Stimulated activated CD4-positive, alpha-beta T cell treated with anti-CD3 and anti-CD28 coated beads, Interleukin-15, amount 100 ng/mL, for 1 hour (primary cell): Measurements from ENCODE around the gene RIN3.

Experiments
- DNase-seq, 2 donors: peaks; one replicate each; pipeline ENCODE4 v3.0.0-alpha.2; 2020; ENCODE audit warnings: low read depth in 1 of 2, low spot score in 1 of 2

Gene RIN3

GRCh38 chr14:92553438-92553837 is 39.9 kb downstream of the RIN3 start:
- no peak for DNase-seq

- no peak for DNase-seq
Measured at GRCh38 chr14:92555465-92556111, 42.0 kb downstream of the RIN3 start.

GRCh38 chr14:92556255-92556741 is 42.7 kb downstream of the RIN3 start:
- no peak for DNase-seq

- DNase-seq = no peak
Measured at GRCh38 chr14:92556863-92557543, 43.4 kb downstream of the RIN3 start.

DNA sequence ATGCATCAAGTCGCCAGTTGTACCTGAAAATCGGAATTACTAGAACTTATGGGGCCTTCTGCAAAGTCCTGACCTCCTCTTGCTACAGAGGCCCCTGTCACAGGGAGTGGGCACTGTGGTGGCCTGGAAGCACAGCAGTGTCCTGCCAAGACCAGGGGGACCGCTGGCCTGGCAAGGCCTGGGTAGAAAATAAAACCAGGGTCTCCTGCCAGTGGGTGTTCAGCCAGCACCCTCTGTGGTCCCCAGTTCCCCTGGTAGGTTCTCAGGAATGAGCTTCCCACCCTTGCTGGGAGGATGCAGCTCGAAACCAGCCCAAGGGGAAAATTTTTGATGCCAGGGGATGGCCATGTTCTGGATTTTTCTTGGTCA is 43.9 kb downstream of the RIN3 start:
- DNase-seq = no peak

- DNase-seq = no peak
Measured at GRCh38 chr14:92558319-92558718, 44.7 kb downstream of the RIN3 start.

- no peak for DNase-seq
Measured at GRCh38 chr14:92559486-92559885, 45.9 kb downstream of the RIN3 start.

GRCh38 chr14:92560106-92560865 is 46.7 kb downstream of the RIN3 start:
- no peak for DNase-seq

DNA sequence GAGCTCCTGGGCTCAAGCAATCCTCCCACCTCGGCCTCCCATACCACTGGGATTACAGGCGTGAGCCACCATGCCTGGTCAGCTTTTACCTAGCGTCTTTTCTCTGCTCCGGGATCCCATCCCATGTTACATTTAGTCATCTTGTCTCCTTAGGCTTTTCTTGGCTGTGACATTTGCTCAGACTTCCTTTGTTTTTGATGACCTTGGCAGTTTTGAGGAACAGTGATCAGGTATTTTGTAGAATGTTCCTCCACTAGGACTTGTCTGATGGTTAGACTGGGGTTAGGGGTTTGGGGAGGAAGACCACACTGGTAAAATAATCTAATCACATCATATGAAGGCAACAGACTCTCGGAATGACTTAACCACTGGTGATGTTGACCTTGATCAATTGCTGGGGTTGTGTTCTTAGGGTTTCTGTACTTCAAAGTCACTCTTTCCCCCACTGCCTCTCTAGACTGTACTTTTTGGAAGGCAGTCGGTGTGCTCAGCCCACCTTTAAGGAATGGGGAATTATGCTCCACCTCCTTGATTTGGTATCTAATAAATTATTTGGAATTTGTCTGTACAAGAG is 48.4 kb downstream of the RIN3 start:
- DNase-seq = no peak

GRCh38 chr14:92563359-92563758 is 49.8 kb downstream of the RIN3 start:
- no peak for DNase-seq

- no peak for DNase-seq
Measured at GRCh38 chr14:92563765-92564285, 50.2 kb downstream of the RIN3 start.

DNA sequence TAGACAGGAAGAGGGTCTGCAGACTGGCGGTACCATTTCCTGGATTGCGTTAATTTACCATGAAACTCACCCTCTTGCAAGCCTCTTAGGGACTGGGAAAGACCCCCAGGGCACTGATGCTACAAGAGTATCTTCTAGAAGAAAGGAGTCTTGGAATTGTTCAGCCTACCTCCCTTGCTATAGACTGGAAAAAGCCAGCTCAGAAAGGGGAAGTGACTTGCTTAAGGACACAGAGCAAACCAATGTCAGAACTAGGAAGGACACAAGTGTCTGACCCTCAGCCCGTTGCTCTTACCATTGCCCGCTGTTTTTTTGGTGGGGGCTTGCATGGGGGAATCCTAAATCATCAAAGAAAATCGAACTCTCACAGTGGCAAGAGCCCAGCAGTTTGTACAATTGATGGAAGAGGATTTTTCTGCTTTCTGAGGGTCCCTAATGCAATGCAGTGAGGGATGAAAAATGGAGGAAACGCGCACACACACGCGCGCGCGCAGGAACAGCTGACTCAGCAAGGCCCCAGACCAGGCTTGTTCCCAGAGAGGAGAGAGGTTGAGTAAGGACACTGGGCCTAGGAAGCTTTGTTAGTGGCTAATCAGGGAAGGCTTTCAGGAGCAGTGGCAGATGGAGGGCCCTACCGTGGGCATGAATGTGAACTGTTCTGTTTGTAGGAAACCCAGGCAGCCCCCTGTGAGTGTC is 50.9 kb downstream of the RIN3 start:
- DNase-seq = no peak

GRCh38 chr14:92565040-92565717 is 51.6 kb downstream of the RIN3 start:
- DNase-seq = no peak

GRCh38 chr14:92565718-92566115 is 52.1 kb downstream of the RIN3 start:
- DNase-seq = no peak

DNA sequence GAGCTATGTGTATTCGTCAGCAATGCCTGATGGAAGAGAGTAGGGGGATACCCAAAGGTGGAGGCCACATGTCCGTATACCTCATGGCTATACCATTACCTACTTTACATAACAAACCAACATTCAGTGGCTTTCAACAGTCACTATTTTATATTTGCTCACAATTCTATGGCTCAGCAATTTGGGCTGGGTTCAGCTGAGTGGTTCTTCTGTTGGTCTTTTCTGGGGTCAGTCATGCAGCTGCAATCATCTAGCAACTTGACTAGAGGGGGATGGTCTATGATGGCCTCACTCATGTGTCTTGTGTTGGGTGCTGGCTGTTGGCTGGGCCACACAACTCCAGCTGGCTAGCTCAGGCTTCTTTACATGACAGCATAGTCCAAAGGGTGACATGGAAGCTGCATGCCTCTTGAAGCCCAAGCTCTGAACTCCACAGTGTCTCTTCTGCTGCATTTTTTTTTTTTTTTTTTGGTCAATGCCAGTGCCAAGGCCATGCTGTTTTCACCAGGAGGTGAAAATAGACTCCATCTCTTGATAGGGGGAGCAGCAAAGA is 53.7 kb downstream of the RIN3 start:
- no peak for DNase-seq

DNA sequence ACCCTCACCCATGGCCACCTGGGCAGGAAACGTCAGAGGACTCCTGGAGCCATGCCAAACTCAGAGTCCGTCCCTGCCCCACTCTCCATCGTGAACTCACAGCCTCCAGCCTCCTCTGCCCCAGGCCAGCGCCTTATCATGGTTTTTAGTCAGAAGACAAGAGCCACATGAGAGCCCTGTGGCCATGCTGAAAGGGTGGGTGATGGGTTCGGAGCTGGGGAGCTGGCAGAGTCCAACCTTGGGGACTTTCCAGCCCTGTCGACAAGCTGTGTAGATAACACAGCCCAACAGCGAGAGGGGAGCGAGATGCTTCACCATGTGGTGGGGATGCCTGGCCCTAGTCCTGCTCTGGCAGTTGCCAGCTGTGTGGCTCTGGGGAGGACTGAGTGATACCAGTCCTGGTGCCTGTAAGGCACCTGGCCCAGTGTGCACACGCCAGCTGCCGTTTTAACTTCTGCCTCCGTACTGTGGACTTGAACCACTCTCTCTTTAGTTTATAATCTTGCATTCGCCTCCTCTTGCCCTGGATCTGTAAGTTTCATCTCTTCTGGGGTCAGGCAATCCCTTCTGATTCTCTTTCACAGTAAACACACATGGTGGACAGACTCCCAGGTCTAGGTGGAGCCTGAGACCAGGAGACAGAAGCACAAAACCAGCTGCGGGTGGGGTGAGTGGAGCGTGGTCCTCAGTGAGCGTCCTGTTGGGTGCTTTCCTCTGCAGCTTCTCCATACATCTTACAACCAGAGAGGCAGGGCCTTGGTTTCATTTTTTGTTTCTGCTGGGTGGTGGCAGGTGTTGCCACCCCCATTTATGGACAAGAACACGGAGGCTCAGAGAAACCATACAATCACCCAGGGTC is 55.3 kb downstream of the RIN3 start:
- DNase-seq = no peak

GRCh38 chr14:92570674-92571262 is 57.2 kb downstream of the RIN3 start:
- DNase-seq = no peak

DNA sequence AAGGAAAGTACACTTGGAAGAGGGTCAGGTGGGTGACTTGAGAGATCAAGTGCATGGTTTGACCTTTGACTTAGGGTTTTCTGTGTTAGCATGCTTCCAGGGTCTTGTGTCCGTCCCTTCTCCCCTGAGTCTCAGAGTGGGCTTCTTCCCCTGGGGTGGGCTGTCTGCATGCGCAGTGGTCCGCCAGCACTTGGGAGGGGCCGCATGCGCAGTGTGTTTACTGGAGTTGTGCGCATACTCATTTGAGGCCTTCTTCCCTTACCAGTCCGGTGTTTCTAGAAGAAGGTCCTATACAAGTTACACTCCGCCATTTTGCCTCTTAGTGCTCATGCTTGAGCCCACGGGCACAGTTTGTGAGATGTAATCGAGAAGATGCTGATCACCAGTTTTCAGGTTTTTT is 58.5 kb downstream of the RIN3 start:
- no peak for DNase-seq
